T-helper 9 cell (primary cell): ENCODE measurements around the gene ABCC5.
"Not testable (repeated sequence)": the region's sequence is repeated elsewhere in the genome, so short reads cannot be mapped to it uniquely, and the experiment has no call there.

Experiments
- DNase-seq: peaks from one replicate; pipeline ENCODE4 v3.0.0-alpha.2; 2020
- total RNA-seq, 2 donors: gene quantifications; one replicate each; lab custom pipeline; 2026; lab: John Stamatoyannopoulos, UW

The ABCC5 gene
- total RNA-seq: 28.2 to 44.4 reads per million in 2 donors

- peak; percentile 67 for DNase-seq
These were observed at the start of gene ABCC5 for GRCh38 chr3:184017672-184018423. ABCC5 (minus strand) TSS chr3:184017884; CDS start chr3:184014392, 3,492 bp downstream.

- no peak for DNase-seq
These were observed 48.5 kb upstream of the ABCC5 start for GRCh38 chr3:184066211-184066610.

DNA sequence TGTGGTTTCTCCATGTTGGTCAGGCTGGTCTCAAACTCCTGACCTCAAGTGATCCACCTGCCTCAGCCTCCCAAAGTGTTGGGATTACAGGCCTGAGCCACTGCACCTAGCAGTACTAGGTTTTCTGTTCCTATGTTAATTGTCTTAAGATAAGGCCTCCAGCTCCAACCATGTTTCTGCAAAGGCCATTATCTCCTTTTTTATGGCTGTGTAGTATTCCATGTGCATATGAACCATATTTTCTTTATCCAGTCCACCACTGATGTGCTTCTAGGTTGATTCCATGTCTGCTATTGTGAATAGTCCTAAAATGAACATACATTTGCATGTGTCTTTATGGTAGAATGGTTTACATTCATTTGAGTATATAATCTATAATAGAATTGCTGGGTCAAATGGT is 45.0 kb upstream of the ABCC5 start:
- DNase-seq: no peak

GRCh38 chr3:184059424-184059823 is 41.7 kb upstream of the ABCC5 start:
- DNase-seq: no peak

DNA sequence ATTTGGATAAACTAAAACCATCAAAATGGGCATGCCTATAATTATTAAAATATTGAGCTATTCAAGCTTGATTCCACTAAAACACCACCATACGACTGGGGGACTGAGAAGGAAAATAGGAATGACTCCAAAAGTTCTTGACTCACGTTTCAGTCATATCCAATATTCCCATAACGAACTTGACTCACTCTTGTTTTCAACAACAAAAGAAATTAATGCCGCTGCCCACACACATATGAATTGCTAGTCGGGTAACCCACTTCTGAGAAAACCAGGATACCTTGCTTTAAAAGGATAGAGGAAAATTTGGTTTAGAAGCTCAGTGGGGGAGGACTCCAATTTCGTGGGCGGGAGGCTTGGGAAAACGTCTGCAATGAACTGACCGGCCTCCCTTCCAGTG is 40.3 kb upstream of the ABCC5 start:
- no peak for DNase-seq

DNA sequence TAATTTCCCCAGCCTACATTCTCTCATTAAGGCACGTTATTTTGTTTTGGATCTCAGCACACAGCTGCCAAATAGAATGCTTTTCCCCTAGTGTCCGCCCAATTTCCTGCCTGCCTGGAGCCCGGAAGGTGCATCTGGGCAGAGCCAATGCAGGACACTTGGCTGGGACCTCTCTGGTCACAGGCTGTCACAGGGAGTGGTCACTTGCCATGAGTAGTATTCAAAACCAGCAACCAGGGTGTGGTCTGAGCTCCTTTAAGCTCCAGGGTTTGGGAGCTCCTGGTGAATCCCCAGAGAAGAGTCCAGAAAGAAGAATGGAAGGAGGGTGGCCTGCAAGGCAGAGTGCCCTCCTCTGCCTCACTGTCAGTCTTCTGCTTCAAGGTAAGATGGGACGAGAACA is 35.1 kb upstream of the ABCC5 start, which contains the start of gene HTR3C:
Gene HTR3C, plus strand, starts transcription at position 281 of the 400 bp plus-strand sequence. Its CDS starts 34 bp downstream, at position 315.
- DNase-seq: no peak

DNA sequence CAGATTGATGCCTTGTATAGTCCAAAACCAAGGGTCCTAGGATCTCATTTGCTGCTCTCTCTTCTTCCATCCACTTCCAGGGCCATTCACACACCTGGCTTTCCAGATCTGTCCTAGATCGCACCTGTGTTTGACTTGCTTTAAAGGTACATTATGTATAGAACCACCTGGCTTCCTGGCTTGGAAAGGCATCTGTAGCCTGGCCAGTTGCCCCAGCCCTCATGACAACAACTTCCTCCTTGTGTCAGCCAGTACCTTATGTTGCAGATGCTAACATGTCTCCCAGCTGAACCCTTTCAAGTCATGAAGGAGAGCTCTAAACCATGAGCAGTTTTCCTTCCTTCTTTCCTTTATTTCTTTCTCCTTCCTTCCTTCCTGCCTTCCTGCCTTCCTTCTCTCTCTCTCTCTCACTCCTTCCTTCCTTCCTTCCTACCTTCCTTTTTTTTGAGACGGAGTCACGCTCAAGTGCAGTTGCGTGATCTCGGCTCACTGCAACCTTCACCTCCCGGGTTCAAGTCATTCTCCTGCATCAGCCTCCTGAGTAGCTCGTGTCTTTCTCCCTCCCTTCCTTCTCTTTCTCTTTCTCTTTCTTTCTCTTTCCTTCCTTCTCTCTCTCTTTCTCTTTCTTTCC is 32.6 kb upstream of the ABCC5 start:
- DNase-seq: no peak

DNA sequence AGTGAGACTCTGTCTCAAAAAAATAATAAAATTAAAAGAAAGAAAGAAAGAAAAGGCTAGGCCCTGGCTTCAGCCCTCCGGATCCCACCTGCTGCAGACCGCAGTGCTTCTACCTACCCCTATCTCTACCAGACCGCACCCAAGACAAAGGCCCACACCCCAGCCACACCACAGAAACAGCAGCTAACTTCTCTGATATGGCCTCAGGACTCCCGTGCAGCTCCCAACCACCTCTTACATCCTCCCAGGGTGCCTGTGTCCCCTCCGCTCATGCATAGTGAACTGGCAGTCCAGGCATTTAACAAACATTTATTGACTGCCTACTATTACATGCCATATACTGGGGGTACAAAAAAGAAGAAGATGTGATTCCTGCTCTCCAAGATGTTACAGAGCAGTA is 28.3 kb upstream of the ABCC5 start:
- DNase-seq: no peak

DNA sequence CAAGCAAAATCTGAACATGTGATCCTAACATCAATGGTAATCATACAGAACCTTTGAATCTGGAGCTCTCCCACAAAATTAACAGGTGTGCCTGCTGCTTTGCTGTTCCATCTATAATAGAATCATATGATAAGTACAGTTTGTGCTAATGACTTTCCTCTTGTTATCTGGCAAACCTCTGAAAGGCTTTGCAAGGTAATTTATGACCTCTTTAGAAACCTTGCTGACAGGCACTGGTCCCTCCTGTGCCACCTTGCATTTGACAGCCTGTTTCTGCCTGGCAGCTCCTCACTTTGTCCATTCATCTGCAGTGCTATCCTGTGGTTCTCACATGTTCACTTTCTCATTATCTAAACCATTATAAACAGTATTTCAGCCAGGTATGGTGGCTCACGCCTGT is 24.9 kb upstream of the ABCC5 start:
- DNase-seq: no peak

DNA sequence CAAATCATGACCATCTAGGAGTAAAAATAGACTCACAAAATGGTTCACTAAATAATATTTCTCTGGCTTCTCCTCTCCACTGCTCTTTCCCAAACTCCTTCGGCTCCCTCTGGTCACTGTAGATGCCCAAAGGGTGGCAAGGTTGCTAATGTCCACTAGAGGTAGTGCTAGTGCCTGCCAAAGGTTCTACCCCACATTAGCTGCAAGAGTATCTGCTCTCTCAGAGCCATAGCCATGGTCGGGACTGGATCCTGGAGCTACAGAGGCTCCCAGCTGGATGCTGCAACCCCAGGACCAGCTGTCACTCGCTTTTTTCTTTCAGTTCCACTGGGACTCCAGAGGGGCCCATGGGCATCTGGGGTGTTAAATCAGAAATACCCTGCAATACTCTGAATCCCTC is 22.3 kb upstream of the ABCC5 start:
- no peak for DNase-seq

DNA sequence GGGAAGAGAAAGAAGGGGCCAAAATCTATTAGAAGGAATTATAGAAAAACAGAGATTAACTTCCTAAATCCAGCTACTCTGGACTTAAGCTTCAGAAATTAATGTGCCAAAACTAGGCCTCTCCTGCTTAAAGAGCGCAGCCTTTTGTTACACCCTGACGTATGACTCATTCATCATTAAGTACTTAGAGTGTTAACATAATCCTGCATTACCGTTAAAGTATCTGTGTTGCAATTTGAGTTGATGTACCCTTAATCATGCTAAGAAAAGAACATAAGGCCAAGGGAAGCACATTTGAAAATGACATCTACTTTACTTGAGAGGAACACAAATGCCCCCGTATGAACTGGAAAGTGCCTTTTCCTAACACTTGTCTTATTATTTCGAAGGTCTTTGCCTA is 21.7 kb upstream of the ABCC5 start:
- DNase-seq: no peak

GRCh38 chr3:184038307-184038706 is 20.6 kb upstream of the ABCC5 start:
- not testable (repeated sequence) for DNase-seq

DNA sequence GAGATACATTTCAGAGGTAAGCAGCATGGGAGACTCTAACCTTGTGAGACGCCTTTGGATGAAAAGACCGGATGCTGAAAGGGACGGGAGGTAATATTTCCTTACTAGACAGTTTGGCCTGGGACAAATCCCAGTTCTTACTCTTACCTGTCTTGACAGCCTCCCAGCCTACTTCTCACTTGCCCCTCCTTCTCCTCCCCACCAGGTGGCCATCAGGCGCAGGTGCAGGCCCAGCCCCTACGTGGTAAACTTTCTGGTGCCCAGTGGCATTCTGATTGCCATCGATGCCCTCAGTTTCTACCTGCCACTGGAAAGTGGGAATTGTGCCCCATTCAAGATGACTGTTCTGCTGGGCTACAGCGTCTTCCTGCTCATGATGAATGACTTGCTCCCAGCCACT is 20.1 kb upstream of the ABCC5 start:
- no peak for DNase-seq

DNA sequence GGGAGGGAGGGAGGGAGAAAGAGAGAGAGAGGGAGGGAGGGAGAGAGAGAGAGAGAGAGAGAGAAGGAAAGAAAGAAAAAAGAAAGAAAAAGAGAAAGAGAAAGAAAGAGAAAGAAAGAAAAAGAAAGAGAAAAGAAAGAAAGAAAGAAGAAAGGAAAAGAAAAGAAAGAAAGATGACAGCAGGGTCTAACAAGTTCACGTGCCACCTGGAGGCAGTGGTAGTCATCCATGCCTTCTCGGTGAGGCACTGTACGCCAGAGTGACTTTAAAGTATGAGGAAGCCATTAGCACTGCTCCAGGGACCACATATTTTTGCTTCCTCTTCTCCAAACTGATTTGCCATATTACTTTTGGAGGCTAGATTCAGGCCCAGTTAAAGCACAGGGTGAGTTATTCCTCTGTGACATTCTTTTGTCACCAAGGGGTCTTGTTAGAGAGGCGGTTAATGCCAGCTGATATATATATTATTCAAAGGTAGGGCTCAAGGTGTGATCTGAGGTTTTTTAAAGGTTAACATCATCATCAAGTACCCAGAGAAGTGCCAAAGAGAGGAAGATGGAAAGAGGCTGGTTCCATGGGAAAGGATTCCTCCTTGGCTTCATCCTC is 13.6 kb upstream of the ABCC5 start, which contains the start of gene HTR3D:
Gene HTR3D, plus strand, starts transcription at position 556 of the 606 bp plus-strand sequence. Its CDS starts 0 bp downstream, at position 556.
- no peak for DNase-seq

GRCh38 chr3:184030536-184030935 is 12.9 kb upstream of the ABCC5 start:
- no peak for DNase-seq

GRCh38 chr3:184029443-184029842 is 11.8 kb upstream of the ABCC5 start:
- no peak for DNase-seq

DNA sequence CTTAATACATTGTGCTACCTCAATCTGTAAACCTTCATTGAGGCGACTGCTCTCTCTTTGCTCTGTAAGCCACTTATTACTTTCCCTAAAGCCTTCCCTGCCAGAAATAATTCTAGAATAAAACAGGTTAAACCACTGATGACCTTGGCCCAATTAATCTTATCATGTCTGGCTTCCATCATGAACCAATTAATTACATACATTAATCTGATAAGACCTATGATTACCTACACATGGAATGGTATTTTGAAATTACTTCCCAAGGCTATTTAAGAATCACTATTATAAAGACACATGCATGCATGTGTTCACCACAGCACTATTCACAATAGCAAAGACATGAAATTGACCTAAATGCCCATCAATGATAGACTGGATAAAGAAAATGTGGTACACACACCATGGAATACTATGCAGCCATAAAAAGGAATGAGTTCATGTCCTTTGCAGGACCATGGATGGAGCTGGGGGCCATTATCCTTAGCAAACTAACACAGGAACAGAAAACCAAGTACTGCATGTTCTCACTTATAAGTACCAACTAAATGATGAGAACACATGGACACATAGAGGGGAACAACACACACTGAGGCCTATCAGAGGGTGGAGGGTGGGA is 10.7 kb upstream of the ABCC5 start:
- DNase-seq: not testable (repeated sequence)

DNA sequence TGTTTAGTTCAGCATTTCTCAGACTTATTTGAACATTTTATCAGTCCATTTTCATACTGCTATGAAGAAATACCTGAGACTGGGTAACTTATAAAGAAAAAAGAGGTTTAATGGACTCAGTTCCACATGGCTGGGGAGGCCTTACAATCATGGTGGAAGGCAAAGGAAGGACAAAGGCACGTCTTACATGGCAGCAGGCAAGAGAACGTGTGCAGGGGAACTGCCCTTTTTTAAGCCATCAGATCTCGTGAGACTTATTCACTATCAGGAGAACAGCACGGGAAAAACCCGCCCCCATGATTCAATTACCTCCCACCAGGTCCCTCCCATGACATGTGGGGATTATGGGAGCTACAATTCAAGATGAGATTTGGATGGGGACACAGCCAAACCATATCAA is 7.6 kb upstream of the ABCC5 start:
- DNase-seq: not testable (repeated sequence)

DNA sequence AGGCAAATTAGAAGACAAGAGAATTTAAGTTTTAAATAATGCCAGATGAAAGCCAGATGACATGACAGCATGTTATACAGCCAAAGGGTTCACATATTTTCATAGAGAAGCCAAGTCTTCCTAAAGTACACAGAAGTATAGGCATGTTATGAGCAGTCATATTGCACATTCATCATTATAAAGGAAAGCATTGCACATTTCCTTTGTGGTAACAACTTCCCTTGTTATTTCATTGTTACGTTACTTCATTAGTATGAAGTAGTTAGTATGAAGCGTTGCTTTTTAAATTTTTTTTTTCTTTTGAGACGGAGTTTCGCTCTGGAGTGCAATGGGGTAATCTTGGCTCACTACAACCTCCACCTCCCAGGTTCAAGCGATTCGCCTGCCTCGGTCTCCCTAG is 4.6 kb upstream of the ABCC5 start:
- no peak for DNase-seq

- DNase-seq: no peak
These were observed 815 bp upstream of the ABCC5 start for GRCh38 chr3:184018424-184018973.

DNA sequence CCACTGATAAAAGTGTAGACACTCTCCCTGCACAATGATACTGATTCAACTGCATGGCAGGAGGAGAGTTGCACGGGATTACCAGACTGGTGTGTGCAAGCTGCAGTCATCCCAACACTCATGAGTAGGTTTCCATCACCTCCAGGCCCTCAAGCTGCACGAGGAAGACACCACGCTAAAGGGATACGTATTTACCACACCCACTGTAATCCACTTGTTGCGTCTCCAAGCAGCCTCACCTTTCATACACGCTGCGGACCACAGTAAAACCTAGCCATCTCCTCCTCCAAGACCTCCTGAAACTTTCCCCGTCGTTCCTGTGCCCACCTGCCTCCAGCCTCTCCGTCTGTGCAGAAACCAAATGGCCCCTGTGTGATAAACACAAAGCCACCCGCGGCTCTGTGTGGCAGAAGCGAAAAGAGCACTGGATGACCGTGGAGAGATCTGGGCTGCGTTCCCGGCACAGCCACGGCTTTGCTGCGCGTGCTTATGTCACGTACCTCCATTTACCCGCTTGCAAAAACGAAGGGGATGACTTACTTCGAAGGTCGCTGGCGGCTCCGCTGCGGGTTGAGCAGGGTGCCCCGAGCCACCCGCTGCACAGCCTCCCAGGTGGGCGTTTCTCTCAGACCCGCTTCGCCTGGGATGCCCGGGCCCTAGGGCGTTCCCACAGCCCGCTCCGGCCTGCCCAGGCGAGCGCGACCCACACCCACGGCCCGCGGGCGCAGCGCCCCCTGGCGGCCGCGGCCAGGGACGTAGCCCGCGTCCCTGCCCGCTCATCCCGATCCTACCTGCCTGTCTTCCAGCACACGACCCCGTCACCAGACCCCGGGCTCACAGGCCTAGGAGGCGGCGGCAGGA is 643 bp downstream of the ABCC5 start:
- DNase-seq: peak; percentile 41

DNA sequence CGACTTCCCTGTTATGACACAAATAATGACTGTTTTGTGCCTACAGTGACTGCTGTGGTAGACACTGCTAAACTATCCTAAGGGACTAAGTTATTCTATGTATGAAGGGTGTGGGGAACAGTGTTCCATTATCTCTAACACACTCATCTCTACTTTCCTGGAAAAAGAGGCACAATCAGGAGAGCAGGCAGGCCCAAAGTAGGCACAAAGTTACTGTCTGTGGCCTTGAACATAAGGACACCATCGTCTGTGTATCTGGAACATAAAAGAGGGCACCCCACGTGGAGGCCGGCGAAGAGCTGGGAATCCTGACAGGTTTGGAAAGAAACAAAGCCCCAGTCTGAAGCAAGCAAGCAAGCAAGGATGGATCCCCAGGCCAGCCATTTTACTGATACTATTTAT is 1.5 kb downstream of the ABCC5 start:
- DNase-seq: no peak
